Stimulated activated CD4-positive, alpha-beta T cell treated with anti-CD3 and anti-CD28 coated beads, Interleukin-1b, Interleukin-23, amount 100 ng/mL, for 1 hour (primary cell): ENCODE data around the gene ZFP69B.

Source experiments
- DNase-seq, 2 donors: peaks; one replicate each; pipeline ENCODE4 v3.0.0-alpha.2; 2020; ENCODE audit warnings: low read depth in 2 of 2

Gene ZFP69B

GRCh38 chr1:40449684-40450494 is at the start of gene ZFP69B:
Gene ZFP69B, plus strand, starts transcription at chr1:40450476. Its CDS starts 486 bp downstream, at chr1:40450962.
- peak; percentile 74 to 75 for DNase-seq

DNA sequence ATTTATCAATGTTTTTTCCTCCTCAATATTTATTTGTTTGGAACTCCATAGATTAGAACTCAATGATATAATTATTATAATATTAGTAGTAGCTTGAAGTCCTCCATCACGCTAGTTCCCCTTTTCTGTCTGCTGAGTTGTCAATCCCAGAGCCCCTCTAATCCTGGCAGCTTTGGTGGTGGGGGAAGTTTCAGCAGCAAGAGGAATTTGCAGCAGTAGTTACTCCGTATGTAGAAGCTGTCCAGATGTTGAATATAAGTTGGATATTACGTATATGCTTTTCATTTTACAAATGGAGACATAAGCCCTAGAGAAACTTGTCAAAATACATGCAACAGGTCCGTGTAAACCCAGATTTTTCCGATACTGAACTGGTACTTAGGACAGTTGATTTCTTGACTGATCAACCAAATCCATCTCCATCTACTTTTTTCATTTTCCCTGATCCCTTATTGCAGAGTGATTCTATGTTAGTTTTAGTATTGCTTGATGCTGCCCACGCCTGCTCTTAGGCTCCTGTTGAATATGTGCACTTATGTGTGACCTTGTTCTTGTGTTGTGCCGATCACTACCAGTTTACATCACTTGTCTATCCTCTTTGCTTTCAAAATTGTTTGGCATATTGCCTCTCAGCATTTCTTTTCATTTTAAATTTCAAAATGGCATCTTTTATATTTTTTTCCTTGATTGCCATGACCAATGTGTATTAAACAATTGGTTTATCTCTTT is 48.6 kb upstream of the ZFP69B start:
- no peak for DNase-seq

- DNase-seq = no peak
Measured at GRCh38 chr1:40404670-40405462, 45.4 kb upstream of the ZFP69B start.

GRCh38 chr1:40405812-40406211 is 44.5 kb upstream of the ZFP69B start:
- DNase-seq = no peak

DNA sequence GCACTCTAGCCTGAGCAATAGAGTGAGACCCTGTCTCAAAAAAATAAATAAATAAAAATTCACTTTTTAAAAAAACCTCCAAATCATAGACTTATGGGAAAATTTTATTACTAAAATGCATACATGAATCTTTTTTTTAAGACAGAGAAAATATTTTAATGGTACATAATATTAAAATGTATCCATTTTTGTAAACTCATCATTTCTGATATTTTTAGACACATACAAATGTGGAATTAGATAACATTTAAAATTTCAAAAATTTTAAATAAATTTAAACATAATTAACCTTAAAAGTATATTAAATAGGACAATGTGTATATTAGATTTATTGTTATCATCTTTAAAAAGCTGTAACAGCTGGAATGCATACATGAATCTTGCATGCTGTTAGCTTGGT is 42.8 kb upstream of the ZFP69B start:
- DNase-seq = no peak

DNA sequence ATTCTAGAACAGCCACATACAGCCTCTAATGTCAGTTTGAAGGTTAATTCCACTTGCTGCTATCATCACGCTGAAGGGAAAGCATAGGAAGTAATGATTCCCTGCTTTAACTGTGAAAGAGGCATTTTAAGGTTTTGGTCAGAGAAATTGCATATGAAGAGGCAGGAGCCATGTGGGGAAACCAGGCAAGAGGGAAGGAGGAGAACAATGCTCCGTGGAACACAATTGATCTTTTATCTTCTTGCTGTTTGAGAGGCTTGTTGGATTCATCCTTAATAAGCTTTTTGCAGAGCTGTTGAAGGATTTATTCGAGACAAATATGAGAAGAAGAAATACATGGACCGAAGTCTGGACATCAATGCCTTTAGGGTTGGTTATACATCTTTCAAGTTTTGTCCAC is 40.8 kb upstream of the ZFP69B start:
- DNase-seq = no peak

DNA sequence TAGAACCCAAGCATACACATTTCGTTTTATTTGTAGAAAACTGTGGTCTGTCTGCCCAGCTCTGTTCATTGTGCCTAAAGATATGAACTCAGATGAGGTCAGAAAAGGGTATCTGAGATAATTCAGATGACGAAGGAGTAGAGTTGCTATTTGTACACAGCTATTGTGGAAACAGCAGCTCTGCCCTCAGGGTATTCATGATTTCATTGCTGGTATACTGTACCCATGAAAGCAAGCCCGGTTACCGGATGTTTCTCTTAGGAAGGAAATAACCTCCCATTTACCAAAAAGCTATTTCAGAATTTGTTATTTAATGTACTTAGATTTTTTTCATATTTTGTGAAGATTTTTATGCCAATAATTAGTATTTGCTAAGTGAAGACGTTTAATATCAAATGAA is 39.0 kb upstream of the ZFP69B start:
- DNase-seq = no peak

DNA sequence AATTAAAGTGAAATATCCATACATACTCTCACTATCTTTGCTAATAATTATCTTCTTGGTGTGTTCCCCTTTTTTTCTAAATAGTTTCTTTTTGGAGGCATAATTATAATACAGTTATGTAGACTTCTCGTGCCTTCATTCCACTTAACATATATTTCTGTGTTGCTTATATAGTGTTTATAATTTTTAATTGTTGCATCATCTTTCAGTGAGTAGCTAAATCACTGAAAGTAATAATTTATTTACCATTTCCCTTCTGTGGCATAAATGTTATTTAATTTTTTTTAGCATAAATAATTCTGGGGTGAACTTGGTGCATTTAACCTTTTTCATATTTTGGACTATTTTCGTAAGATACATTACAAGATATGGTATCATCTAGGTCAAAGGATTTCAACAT is 38.4 kb upstream of the ZFP69B start:
- DNase-seq = no peak

DNA sequence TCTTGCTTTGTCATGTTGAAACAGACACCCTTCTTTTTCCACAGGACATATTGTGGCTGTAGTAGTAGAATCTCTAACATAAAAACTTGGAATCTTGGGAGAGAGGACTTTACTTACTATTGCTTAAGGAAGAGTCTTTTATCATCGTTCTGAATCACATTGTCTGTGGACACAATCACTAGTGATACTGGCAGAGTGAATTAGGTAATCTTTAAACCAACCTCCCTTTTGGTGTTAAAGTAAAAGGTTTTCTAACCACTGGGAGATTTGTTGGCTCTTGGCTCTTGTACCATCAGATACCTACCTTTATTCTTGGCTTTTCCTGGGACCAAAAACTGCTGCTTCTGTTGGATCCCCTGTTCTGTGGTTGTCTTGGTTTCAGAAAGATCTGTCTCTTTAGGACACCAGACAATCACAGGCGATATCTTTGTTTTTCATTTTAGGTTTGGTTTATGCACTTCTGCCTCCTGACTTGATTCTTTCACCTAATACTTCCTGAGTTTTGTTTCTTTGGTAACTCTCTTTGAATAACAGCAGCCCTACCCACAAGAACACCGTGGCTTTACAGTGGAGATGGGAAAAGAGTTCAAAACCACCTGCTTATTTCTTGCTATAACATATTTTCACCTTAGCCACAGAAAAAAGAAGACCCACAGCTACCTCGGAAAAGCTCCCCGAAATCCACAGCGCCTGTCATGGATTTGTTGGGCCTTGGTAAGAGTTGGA is 36.6 kb upstream of the ZFP69B start:
- no peak for DNase-seq

DNA sequence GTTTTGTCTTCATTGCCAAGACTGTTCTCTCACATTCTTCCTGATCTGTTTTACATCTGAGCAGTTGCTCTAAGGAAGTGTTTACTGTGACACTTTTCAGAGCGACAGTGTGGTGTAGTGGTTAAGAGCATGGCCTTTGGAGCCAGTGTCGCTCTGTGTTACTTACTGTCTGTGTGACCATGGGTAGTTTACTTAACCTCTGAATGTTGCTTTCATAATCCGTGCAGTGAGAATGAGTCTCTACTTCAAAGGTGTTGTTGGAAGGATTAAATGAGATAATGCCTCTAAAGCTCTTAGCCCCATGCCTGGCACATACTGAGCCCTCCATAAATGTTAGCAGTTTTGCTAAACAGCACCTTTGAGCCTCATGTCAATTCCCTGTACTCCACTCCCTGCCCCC is 35.9 kb upstream of the ZFP69B start:
- DNase-seq = no peak

DNA sequence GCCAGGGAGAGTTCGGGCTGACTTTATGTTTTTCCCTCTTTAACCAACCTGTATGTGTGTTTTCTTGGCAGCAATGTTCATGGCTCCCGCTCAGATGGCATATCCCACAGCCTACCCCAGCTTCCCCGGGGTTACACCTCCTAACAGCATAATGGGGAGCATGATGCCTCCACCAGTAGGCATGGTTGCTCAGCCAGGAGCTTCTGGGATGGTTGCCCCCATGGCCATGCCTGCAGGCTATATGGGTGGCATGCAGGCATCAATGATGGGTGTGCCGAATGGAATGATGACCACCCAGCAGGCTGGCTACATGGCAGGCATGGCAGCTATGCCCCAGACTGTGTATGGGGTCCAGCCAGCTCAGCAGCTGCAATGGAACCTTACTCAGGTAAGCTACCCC is 33.6 kb upstream of the ZFP69B start:
- DNase-seq = no peak

- no peak for DNase-seq
Measured at GRCh38 chr1:40421431-40422384, 28.6 kb upstream of the ZFP69B start.

DNA sequence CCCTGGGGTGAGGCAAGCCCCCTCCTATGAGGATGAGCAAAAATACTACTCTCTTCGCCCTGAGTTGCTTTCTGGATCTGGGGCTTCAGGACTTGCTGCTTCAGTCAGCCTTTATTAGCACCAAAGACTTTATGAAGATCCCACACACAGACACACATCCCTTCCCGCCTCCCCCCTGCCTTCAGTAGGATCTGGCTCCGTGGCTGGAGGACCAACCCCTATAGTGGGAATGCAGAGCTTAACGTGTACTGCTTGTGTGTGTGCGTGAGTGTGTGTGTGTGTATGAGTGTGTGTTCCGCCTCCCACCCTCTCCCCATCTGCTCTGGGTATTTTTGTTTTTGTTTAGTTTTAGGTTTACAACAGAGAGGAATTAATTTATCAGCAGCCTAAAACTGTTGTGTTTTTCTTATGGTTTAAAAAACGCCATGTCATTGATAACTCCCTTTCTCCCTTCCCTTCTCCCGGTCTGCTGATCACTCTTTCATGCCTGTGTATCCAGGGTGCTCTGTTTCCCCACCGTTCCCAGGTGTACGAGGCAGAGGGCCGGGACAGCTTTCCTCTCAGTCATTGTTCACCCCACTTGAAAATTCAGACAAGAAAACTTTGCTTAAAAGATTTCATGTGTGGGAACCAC is 27.5 kb upstream of the ZFP69B start:
- no peak for DNase-seq

GRCh38 chr1:40423264-40423642 is 27.0 kb upstream of the ZFP69B start:
- no peak for DNase-seq

DNA sequence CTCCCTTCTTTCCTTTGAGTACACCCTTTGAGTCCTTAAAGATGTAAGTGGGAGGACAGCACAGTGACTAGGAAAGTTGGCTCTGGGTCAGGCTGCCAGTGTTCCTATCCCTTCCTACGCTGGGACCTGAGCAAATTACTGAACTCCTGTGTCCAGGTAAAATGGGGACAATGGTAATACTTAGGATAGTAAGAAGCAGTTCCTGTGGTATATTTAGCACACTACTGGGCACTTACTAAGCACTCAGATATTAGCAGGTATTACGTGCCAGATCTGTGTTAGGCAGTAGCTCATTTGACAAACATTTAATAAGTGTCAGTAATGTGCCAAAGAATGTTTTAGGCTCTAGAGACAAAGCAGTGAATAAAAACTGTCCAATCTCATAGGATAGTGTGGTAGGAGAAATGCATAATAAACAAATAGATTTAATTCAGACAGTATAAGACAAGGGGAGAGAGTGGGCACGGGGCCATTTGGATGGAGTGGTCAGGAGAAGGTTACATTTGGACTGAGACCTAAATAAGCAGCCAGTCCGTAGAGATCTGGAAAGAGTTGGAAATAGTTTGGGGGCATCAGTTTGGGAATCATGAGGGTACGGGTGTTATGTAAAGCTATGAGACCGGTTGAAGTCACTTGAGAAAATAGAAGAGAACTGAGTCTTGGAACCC is 26.2 kb upstream of the ZFP69B start:
- DNase-seq = no peak

GRCh38 chr1:40425198-40425597 is 25.1 kb upstream of the ZFP69B start:
- no peak for DNase-seq

DNA sequence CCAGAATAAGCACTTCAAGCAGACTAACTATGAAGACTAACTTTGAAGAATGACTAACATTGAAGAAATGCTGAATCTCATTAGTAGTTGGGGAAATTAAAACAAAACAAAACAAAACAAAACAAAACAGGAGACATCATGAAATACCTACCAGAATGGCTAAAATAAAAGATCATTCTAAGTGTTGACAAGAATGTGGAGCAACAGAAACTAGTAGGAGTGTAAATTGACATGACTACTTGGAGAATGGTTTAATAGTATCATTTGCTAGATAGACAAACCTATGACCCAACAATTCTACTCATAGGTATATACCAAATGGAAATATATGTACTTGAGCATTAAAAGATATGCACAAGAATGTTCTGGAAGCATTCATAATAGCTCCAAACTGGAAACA is 18.9 kb upstream of the ZFP69B start:
- DNase-seq = no peak

GRCh38 chr1:40432644-40433390 is 17.5 kb upstream of the ZFP69B start:
- DNase-seq = no peak

GRCh38 chr1:40435471-40435870 is 14.8 kb upstream of the ZFP69B start:
- no peak for DNase-seq
